ENCODE results near the gene INTS3. TPM values are rescaled to one million over a fixed set of nuclear protein-coding genes. Genes with fewer than 3 reads are reported as not detected.

The INTS3 gene
- total and polyA plus RNA-seq, 10 of the 15 experiments (the other 5 are each of a cell fraction or from before 2014, with no cell fraction given) = 12.6 to 87.4 (median 30.8) TPM

GRCh38 chr1:153794624-153795329 lies 66.9 kb downstream of the INTS3 start (continued):
- TF ChIP-seq, protein P1, sequence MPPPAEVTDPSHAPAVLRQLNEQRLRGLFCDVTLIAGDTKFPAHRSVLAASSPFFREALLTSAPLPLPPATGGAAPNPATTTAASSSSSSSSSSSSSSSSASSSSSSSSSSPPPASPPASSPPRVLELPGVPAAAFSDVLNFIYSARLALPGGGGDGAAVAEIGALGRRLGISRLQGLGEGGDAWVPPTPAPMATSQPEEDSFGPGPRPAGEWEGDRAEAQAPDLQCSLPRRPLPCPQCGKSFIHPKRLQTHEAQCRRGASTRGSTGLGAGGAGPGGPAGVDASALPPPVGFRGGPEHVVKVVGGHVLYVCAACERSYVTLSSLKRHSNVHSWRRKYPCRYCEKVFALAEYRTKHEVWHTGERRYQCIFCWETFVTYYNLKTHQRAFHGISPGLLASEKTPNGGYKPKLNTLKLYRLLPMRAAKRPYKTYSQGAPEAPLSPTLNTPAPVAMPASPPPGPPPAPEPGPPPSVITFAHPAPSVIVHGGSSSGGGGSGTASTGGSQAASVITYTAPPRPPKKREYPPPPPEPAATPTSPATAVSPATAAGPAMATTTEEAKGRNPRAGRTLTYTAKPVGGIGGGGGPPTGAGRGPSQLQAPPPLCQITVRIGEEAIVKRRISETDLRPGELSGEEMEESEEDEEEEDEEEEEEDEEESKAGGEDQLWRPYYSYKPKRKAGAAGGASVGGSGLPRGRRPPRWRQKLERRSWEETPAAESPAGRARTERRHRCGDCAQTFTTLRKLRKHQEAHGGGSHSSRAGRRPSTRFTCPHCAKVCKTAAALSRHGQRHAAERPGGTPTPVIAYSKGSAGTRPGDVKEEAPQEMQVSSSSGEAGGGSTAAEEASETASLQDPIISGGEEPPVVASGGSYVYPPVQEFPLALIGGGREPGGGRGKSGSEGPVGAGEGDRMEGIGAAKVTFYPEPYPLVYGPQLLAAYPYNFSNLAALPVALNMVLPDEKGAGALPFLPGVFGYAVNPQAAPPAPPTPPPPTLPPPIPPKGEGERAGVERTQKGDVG (CRISPR knock-in tag; IDR thresholded peaks at IDR 0.05) = no peak

DNA sequence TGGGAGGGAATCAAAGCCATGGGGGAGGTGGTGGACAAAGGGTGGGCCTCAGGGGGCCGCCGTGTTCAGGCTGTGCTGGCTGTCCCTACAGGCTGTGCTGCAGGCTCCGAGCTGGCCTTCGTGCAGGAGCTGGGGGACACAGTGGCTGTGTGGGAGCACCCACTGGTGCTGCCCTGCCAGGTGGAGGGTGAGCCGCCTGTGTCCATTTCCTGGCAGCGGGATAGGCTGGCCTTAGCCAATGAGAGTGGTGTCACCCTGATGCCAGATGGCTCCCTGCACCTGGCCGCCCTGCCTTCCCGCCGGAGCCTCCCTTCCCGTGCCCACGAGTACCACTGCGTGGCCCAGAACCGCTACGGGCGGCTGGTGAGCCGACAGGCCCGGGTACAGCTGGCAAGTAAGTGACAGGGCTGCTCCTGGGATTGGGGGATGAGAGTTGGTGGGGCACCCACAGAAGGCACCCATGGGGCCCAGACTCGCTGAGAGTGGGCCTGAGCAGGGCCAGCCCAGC lies 67.5 kb downstream of the INTS3 start:
- 87% methylated on average over 18 of the region's 18 CpGs for WGBS (ENCODE audit: insufficient coverage, insufficient replicate concordance, low lambda C conversion rate, missing lambda C conversion rate)
- H3K4me3 ChIP-seq = no peak overlapping the region
- no peaks in the 10 kb centered on the region; a peak in 1 of 4 replicates for H3K36me3 ChIP-seq (ENCODE audit: control insufficient read depth in 2 of 2, insufficient read depth in 2 of 2, low read length in 1 of 2)
- POLR2A ChIA-PET = no interaction called here
- H2AFZ ChIP-seq (ENCODE audit: control insufficient read depth, low read depth, low read length) = no peak overlapping the region
- H3K9me3 ChIP-seq (replicated peaks; ENCODE audit: control insufficient read depth, insufficient read depth, low read length) = no peaks in the 10 kb centered on the region
- CTCF ChIA-PET = interaction anchor here (4.9 kb wide), 1 partner anchor 192 kb away, joined by 85 read pairs; the partner anchor contains the start of gene RAB13
- peaks cover 18% of the 10 kb centered on the region for H3K4me1 ChIP-seq (ENCODE audit: control insufficient read depth, insufficient read depth, low read length)
- intact Hi-C loops (cut with micrococcal nuclease; ENCODE audit: unreplicated experiment) = loop anchor here (5.0 kb wide), 1 partner anchor 477 kb away; the partner anchor contains the start of gene HAX1
- DNase-seq (ENCODE audit: low read depth, low spot score) (no peak), FAIRE-seq (no peak), ATAC-seq (no peak)
- SMC1A ChIA-PET (ENCODE audit: uncharacterized antibody, unreplicated experiment) = interaction anchor here (1.9 kb wide), 1 partner anchor 149 kb away, joined by 4 read pairs; no protein-coding TSS in a partner anchor
- TF ChIP-seq, protein P1 (CRISPR knock-in tag; IDR thresholded peaks at IDR 0.05) = no peak
- TF ChIP-seq ZNF592 (IDR thresholded peaks at IDR 0.05) (no peak), POU2F2 (IDR thresholded peaks at IDR 0.05; ENCODE audit: borderline replicate concordance, low read depth, low read length) (no peak), GABPA (IDR thresholded peaks at IDR 0.05; ENCODE audit: low read depth) (no peak), ZNF274 (IDR thresholded peaks at IDR 0.05; ENCODE audit: insufficient read depth, insufficient read length) (no peak), TCF3 (IDR thresholded peaks at IDR 0.05; ENCODE audit: borderline replicate concordance, insufficient read depth, low read depth, low read length) (no peak)
- no TSS peak for BruUV-seq (replicated peaks)
- H4K20me1 ChIP-seq (ENCODE audit: control insufficient read depth, insufficient read depth) = no peaks in the 10 kb centered on the region
- no peak overlapping the region for H3K27ac ChIP-seq (ENCODE audit: control insufficient read depth, insufficient read depth)
- H3K27me3 ChIP-seq (replicated peaks in 1 of 2; ENCODE audit: control insufficient read depth in 2 of 2, insufficient read depth in 2 of 2, low read length in 1 of 2) = no peaks in the 10 kb centered on the region
- no peaks in the 10 kb centered on the region for H3K79me2 ChIP-seq (ENCODE audit: control insufficient read depth, insufficient read depth, low read length)
- H3K4me2 ChIP-seq (ENCODE audit: control insufficient read depth, insufficient read depth) = no peak overlapping the region
- in situ Hi-C loops (cut with MboI) = loop anchor here (10.0 kb wide), 1 partner anchor 189 kb away; the partner anchor contains the start of gene RAB13
- RAD21 ChIA-PET (ENCODE audit: unreplicated experiment) = interaction anchor here (2.1 kb wide), 1 partner anchor 190 kb away, joined by 7 read pairs; the partner anchor contains the start of gene RAB13
- H3K9ac ChIP-seq (ENCODE audit: control insufficient read depth, insufficient read depth, low read length) = no peak overlapping the region

All from GM12878 (cell line).